B cell (primary cell): ENCODE results near the gene CCNDBP1. TPM values are rescaled to one million over a fixed set of nuclear protein-coding genes. Genes with fewer than 3 reads are reported as not detected.

Experiments
- ATAC-seq: fragments of 200-7000 bp; cut with Tn5 transposase; one replicate; pipeline ENCODE4 v1.10.0; 2021; ENCODE audit warnings: low read depth, mild to moderate bottlenecking, moderate number of reproducible peaks, moderate library complexity
- CTCF ChIA-PET: fragments of 350-600 bp; sonication (Branson Sonifier 250); formaldehyde crosslinking; loops from one replicate; lab custom pipeline; 2021; ENCODE audit warnings: antibody characterized with exemption, inconsistent platforms; lab: Charles Lee
- POLR2A ChIA-PET: fragments of 350-600 bp; sonication (Branson Sonifier 250); formaldehyde crosslinking; loops from one replicate; lab custom pipeline; 2021; ENCODE audit warnings: antibody characterized with exemption; lab: Charles Lee
- DNase-seq: peaks from one replicate; pipeline ENCODE4 v3.0.0; 2013
- H2AFZ ChIP-seq: 2 replicates; pipeline ENCODE4 v1.6.1; 2012; ENCODE audit warnings: mild to moderate bottlenecking, low read depth, low read length; ENCODE audit not compliant: insufficient read depth, poor library complexity, severe bottlenecking
- H3K27ac ChIP-seq, 2 donors: 1 replicate in 1 of 2; 2 replicates in 1 of 2; pipeline ENCODE4 v1.5.1; 2012 to 2013; ENCODE audit warnings: low read length in 2 of 2, mild to moderate bottlenecking in 2 of 2, moderate library complexity in 1 of 2
- H3K27me3 ChIP-seq, 4 experiments: fragments of 200-600 bp in 1 of 4; sonication (generic) in 1 of 4; replicated peaks in 1 of 4; 1 replicate in 2 of 4; 2 replicates in 2 of 4; pipeline versions ENCODE4 v1.6.1 to v1.7.0; 2013 to 2016; ENCODE audit warnings: low read length in 3 of 4, mild to moderate bottlenecking in 2 of 4, mixed read lengths in 1 of 4, moderate library complexity in 1 of 4; ENCODE audit not compliant: insufficient read depth in 4 of 4, control insufficient read depth in 3 of 4; ENCODE audit errors: control extremely low read depth in 1 of 4
- H3K36me3 ChIP-seq, 2 experiments: replicated peaks in 1 of 2; 1 replicate in 1 of 2; 2 replicates in 1 of 2; pipeline versions ENCODE4 v1.6.1 to v1.7.1; 2013; ENCODE audit warnings: low read length in 1 of 2; ENCODE audit not compliant: insufficient read depth in 2 of 2, control insufficient read depth in 1 of 2; ENCODE audit errors: control extremely low read depth in 1 of 2, extremely low read depth in 1 of 2
- H3K4me1 ChIP-seq, 2 donors: fragments of 200-600 bp in 1 of 2; sonication (generic) in 1 of 2; 1 replicate in 1 of 2; 2 replicates in 1 of 2; pipeline versions ENCODE4 v1.5.1 to v1.6.1; 2013 to 2017; ENCODE audit warnings: low read length in 2 of 2; ENCODE audit not compliant: control insufficient read depth in 2 of 2, insufficient read depth in 2 of 2
- H3K4me2 ChIP-seq: replicated peaks from 2 replicates; pipeline ENCODE3; 2012; ENCODE audit warnings: mild to moderate bottlenecking, low read depth, low read length; ENCODE audit not compliant: poor library complexity, severe bottlenecking
- H3K4me3 ChIP-seq, 5 experiments: fragments of 200-600 bp in 1 of 5; sonication (generic) in 1 of 5; 1 replicate in 3 of 5; 2 replicates in 2 of 5; pipeline versions ENCODE4 v1.5.1 to v1.7.0; 2011 to 2016; ENCODE audit warnings: low read length in 4 of 5, mild to moderate bottlenecking in 4 of 5, low read depth in 2 of 5, control low read depth in 1 of 5, moderate library complexity in 1 of 5; ENCODE audit not compliant: insufficient read depth in 1 of 5; ENCODE audit errors: control extremely low read depth in 1 of 5, extremely low read depth in 1 of 5
- H3K79me2 ChIP-seq: fragments of 200-600 bp; sonication (generic); one replicate; pipeline ENCODE4 v1.6.0; 2016; ENCODE audit warnings: low read length; ENCODE audit not compliant: control insufficient read depth, insufficient read depth
- H3K9ac ChIP-seq: fragments of 200-600 bp; sonication (generic); 2 replicates; pipeline ENCODE4 v1.6.1; 2017; ENCODE audit warnings: mild to moderate bottlenecking, low read length, moderate library complexity
- H3K9me3 ChIP-seq, 3 donors: one replicate each; pipeline versions ENCODE4 v1.6.1 to v1.7.1; 2013; ENCODE audit warnings: low read length in 2 of 3; ENCODE audit not compliant: control insufficient read depth in 2 of 3, insufficient read depth in 1 of 3; ENCODE audit errors: control extremely low read depth in 1 of 3
- H4K20me1 ChIP-seq: 2 replicates; pipeline ENCODE4 v1.6.0; 2012; ENCODE audit warnings: mild to moderate bottlenecking, low read length; ENCODE audit not compliant: insufficient read depth, control insufficient read depth, poor library complexity, severe bottlenecking
- H3K27ac Mint-ChIP-seq: one replicate; pipeline ENCODE4 v1.8.0; 2021; ENCODE audit warnings: mixed read lengths
- H3K27me3 Mint-ChIP-seq: one replicate; pipeline ENCODE4 v1.8.0; 2021; ENCODE audit warnings: mixed read lengths
- H3K4me1 Mint-ChIP-seq: one replicate; pipeline ENCODE4 v1.8.0; 2021; ENCODE audit warnings: mixed read lengths
- H3K4me3 Mint-ChIP-seq: one replicate; pipeline ENCODE4 v1.8.0; 2021; ENCODE audit warnings: mixed read lengths
- H3K9me3 Mint-ChIP-seq: one replicate; pipeline ENCODE4 v1.8.0; 2022; ENCODE audit warnings: mixed read lengths; ENCODE audit not compliant: insufficient read depth
- CTCF ChIP-seq: fragments of 200-600 bp; IDR thresholded peaks from one replicate; pipeline ENCODE4 v1.8.0; 2022; ENCODE audit warnings: antibody characterized with exemption, mild to moderate bottlenecking
- EZH2 ChIP-seq: IDR thresholded peaks from 2 replicates; pipeline ENCODE4 v1.6.1; 2012; ENCODE audit warnings: borderline replicate concordance, low read depth, mild to moderate bottlenecking, moderate library complexity, low read length; ENCODE audit not compliant: insufficient read depth, poor library complexity, severe bottlenecking
- WGBS: methylation state at CpG from one replicate; pipeline ENCODE4 v1.1.5; 2013; ENCODE audit warnings: missing lambda C conversion rate; ENCODE audit not compliant: insufficient coverage; 5-methylcytosine and 5-hydroxymethylcytosine counted together
- intact Hi-C: fragments of 100-400 bp; cut with micrococcal nuclease; formaldehyde crosslinking; loops from one replicate; pipeline ENCODE4 v1.10.0; 2022
- polyA plus RNA-seq: library from polyadenylated mRNA; depleted of rRNA; stranded (reverse); fragments of >200 nt; gene quantifications from 2 replicates; pipeline ENCODE4 v1.2.3, GENCODE V29; 2012
- total RNA-seq, 2 donors: library from RNA; stranded (reverse); fragments of 120-200 nt in 1 of 2; gene quantifications; 1 replicate in 1 of 2; 2 replicates in 1 of 2; pipeline versions ENCODE4 v1.2.3 to v1.2.4, GENCODE V29; 2013 to 2022

Gene CCNDBP1
- total and polyA plus RNA-seq, 2 donors (not counting 1 experiment from before 2014, with no cell fraction given) = 111 to 113 TPM

GRCh38 chr15:43204016-43204901 lies 19.1 kb downstream of the CCNDBP1 start:
- Histone ChIP-seq H3K36me3 (no peaks in the 10 kb centered on the region), H2AFZ (no peak overlapping the region), H3K79me2 (no peaks in the 10 kb centered on the region), H3K27ac (no peak overlapping the region), H4K20me1 (no peaks in the 10 kb centered on the region), H3K4me3 (no peak overlapping the region), H3K27me3 (peaks cover 0 to 4% (median 1%) of the 10 kb centered on the region in 4 experiments), H3K4me2 (no peak overlapping the region), H3K9me3 (no peaks in the 10 kb centered on the region), H3K9ac (no peak overlapping the region), H3K4me1 (no peaks in the 10 kb centered on the region)
- no peaks in the 10 kb centered on the region for H3K9me3 Mint-ChIP-seq
- peaks cover 6% of the 10 kb centered on the region for H3K4me1 Mint-ChIP-seq
- H3K27me3 Mint-ChIP-seq = peaks cover 16% of the 10 kb centered on the region
- H3K4me3 Mint-ChIP-seq = no peak overlapping the region
- TF ChIP-seq CTCF (peak; percentile 68), EZH2 (no peak)
- WGBS = 49% methylated on average over 8 of the region's 8 CpGs
- POLR2A ChIA-PET = no interaction called here
- ATAC-seq (peak; percentile 64), DNase-seq (peak; percentile 55)
- intact Hi-C loops = loop anchor here (2.0 kb wide), 1 partner anchor 17 kb away; no protein-coding TSS in a partner anchor
- CTCF ChIA-PET = interaction anchor here (0.6 to 2.7 kb wide), 22 partner anchors 9 to 874 kb away, joined by 3 to 19 read pairs (median 4); partner anchors contain the start of gene UBR1
- H3K27ac Mint-ChIP-seq = no peak overlapping the region

GRCh38 chr15:43206054-43206453 lies 20.9 kb downstream of the CCNDBP1 start:
- Mint-ChIP-seq H3K4me1 (peaks cover 5% of the 10 kb centered on the region), H3K4me3 (no peak overlapping the region), H3K27me3 (peaks cover 23% of the 10 kb centered on the region), H3K27ac (no peak overlapping the region), H3K9me3 (no peaks in the 10 kb centered on the region)
- no peak for ATAC-seq
- ChIA-PET CTCF (no interaction called here), POLR2A (no interaction called here)
- 89% methylated on average over 4 of the region's 5 CpGs for WGBS
- no peak overlapping the region for H3K27ac ChIP-seq
- no peak overlapping the region for H2AFZ ChIP-seq
- no peaks in the 10 kb centered on the region for H4K20me1 ChIP-seq
- intact Hi-C loops = no loop called here
- H3K4me1 ChIP-seq = no peaks in the 10 kb centered on the region
- no peaks in the 10 kb centered on the region for H3K79me2 ChIP-seq
- H3K4me2 ChIP-seq = no peak overlapping the region
- no peaks in the 10 kb centered on the region for H3K36me3 ChIP-seq
- H3K9me3 ChIP-seq = no peaks in the 10 kb centered on the region
- peaks cover 0 to 11% (median 2%) of the 10 kb centered on the region in 4 experiments for H3K27me3 ChIP-seq
- H3K9ac ChIP-seq = no peak overlapping the region
- no peak overlapping the region for H3K4me3 ChIP-seq
- DNase-seq = no peak
- TF ChIP-seq EZH2 (no peak), CTCF (no peak)
